Measurements from ENCODE around the gene GNAO1.

The GNAO1 gene

DNA sequence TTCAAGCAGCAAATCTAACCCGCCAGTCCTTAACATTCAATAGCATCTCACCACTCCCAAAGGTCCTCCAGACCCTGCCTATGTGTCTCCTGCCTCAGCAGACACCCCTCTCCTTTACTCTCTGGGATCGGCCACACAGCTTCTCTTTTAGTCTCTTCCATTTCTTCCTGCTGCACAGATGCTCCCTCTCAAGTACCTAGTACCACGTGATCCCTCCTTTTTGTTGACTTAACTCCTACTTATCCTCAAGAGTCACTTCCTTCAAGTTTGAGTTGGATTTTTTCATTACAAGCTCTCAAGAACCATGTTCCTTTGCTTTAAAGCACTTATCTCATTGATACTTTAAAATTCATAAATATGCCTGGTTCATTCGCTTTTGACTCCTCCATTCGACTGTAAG is 209.2 kb downstream of the GNAO1 start:
- H3K4me3 ChIP-seq (ENCODE audit: low read depth, low read length), result no peak overlapping the region
- TF ChIP-seq, protein P1, sequence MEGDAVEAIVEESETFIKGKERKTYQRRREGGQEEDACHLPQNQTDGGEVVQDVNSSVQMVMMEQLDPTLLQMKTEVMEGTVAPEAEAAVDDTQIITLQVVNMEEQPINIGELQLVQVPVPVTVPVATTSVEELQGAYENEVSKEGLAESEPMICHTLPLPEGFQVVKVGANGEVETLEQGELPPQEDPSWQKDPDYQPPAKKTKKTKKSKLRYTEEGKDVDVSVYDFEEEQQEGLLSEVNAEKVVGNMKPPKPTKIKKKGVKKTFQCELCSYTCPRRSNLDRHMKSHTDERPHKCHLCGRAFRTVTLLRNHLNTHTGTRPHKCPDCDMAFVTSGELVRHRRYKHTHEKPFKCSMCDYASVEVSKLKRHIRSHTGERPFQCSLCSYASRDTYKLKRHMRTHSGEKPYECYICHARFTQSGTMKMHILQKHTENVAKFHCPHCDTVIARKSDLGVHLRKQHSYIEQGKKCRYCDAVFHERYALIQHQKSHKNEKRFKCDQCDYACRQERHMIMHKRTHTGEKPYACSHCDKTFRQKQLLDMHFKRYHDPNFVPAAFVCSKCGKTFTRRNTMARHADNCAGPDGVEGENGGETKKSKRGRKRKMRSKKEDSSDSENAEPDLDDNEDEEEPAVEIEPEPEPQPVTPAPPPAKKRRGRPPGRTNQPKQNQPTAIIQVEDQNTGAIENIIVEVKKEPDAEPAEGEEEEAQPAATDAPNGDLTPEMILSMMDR (IDR thresholded peaks at IDR 0.05; ENCODE audit: low read depth, low read length), result no peak

DNA sequence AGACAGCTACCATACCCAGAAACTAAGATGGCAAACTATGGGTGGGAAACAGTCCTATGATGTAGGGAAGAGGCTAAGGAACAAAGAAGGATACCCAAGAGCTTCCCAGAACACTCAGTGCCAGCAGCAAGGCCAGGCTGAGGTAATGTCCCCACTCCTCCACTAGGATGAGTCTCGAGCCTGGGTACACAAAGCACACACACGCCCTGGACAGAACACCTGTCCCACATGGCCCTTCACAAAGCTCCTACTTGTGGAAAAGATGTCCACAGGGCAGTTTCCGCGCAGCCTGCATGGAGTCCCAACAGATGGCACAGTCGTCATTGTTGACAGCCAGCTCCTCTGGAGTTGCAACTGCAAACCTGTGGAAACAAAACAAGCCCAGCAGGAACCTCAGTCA is 210.2 kb downstream of the GNAO1 start:
- no peak overlapping the region for H3K4me3 ChIP-seq (ENCODE audit: low read depth, low read length)
- TF ChIP-seq, protein P1 (IDR thresholded peaks at IDR 0.05; ENCODE audit: low read depth, low read length), result no peak

DNA sequence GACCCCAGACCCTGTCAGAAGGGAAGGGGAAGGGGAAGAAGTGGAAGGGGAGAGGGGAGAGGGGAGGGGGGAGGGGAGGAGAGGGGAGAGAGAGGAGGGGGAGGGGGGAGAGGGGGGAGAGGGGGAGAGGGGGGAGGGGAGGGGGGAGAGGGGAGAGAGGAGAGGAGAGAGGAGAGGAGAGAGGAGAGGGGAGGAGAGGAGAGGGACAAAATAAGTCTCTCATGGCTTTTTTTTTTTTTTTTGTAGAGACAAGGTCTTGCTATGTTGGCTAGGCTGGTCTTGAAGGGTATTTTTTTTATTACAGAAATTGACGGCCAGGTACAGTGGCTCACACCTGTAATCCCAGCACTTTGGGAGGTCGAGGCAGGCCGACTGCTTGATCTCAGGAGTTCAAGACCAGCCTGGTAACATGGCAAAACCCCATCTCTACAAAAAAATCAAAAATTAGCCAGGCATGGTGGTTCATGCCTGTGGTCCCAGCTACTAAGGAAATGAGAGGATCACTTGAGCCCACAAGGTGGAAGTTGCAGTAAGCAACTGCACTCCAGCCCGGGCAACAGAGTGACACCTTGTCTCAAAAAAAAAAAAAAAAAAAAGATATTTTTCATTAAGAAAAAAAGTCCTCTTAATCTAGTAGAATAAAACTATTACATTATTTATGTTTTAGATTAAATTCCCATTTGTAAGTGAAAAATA is 214.8 kb downstream of the GNAO1 start:
- TF ChIP-seq, protein P1 (IDR thresholded peaks at IDR 0.05; ENCODE audit: low read depth, low read length), result no peak
- H3K4me3 ChIP-seq (ENCODE audit: low read depth, low read length), result no peak overlapping the region
